Activated CD4-positive, alpha-beta memory T cell treated with anti-CD3 and anti-CD28 coated beads, Interleukin-2, amount 10 ng/mL, durations not matched to agents 7 days and 5 days (primary cell): Measurements from ENCODE around the gene SEC24D. TPM values are rescaled to one million over a fixed set of nuclear protein-coding genes. Genes with fewer than 3 reads are reported as not detected.
A peak's percentile ranks its signal among the peaks of the same experiment; 100 is the strongest.

Experiments
- CTCF ChIA-PET: fragments of 350-600 bp; sonication (Branson Sonifier 250); formaldehyde crosslinking; loops from one replicate; lab custom pipeline; 2021; ENCODE audit warnings: antibody characterized with exemption, inconsistent platforms; lab: Charles Lee
- POLR2A ChIA-PET: fragments of 350-600 bp; sonication (Branson Sonifier 250); formaldehyde crosslinking; loops from one replicate; lab custom pipeline; 2021; ENCODE audit warnings: antibody characterized with exemption; lab: Charles Lee
- DNase-seq: peaks from one replicate; pipeline ENCODE4 v3.0.0-alpha.2; 2020
- H3K27ac Mint-ChIP-seq: one replicate; pipeline ENCODE4 v1.8.0; 2021; ENCODE audit warnings: mild to moderate bottlenecking, mixed read lengths
- H3K27me3 Mint-ChIP-seq: one replicate; pipeline ENCODE4 v1.8.0; 2021; ENCODE audit warnings: mixed read lengths
- H3K36me3 Mint-ChIP-seq: one replicate; pipeline ENCODE4 v1.8.0; 2021; ENCODE audit warnings: low read depth, mixed read lengths
- H3K4me1 Mint-ChIP-seq: one replicate; pipeline ENCODE4 v1.8.0; 2021; ENCODE audit warnings: mixed read lengths
- H3K4me3 Mint-ChIP-seq: one replicate; pipeline ENCODE4 v1.8.0; 2021; ENCODE audit warnings: mild to moderate bottlenecking, mixed read lengths
- H3K9me3 Mint-ChIP-seq: one replicate; pipeline ENCODE4 v1.8.0; 2021; ENCODE audit warnings: mixed read lengths
- total RNA-seq, 2 experiments: library from RNA; stranded (reverse); gene quantifications; one replicate each; pipeline ENCODE4 v1.2.3, GENCODE V29; 2021

Gene SEC24D
- total RNA-seq, 2 experiments from 2014 or later = 59.9 to 62.8 TPM

DNA sequence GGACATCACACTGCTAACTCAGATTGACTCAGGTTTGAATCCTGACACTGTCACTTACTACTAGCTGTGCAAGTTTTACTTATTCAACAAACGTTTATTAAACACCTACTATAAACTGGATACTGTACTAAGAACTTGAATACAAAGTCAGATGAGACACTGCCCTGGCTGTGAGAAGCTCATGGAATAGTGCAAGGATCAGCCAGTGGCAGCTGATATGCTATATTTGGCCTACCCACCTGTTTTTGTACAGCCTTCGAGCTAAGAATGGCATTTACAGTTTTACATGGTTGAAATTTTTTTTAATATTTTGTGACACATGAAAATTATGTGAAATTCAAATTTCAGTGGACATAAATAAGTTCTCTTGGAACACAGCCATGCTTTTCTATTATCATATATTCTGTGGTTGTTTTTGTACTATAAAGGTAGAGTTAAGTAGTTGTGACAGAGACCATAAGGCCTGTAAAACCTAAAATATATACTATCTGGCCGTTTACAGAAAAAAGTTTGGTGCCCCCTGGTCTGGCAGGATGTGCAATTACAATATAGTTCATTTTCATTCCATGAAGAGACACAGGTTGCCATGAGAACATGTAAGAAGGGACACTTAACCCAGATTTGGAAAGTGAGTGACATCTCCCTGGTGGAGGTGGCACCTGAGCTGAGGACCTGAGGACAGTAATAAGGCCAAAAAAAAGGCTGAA, 3.4 kb upstream of the SEC24D start:
- Mint-ChIP-seq H3K4me1 (peaks cover 18% of the 10 kb centered on the region), H3K4me3 (no peak overlapping the region), H3K9me3 (no peaks in the 10 kb centered on the region), H3K36me3 (peaks cover 11% of the 10 kb centered on the region), H3K27me3 (peaks cover 9% of the 10 kb centered on the region), H3K27ac (no peak overlapping the region)
- POLR2A ChIA-PET = interaction anchor here (0.9 to 2.5 kb wide), 3 partner anchors 10 to 12 kb away, joined by 3 to 7 read pairs (median 5); no protein-coding TSS in a partner anchor
- CTCF ChIA-PET = interaction anchor here (1.2 kb wide), 1 partner anchor 45 kb away, joined by 3 read pairs; no protein-coding TSS in a partner anchor
- no peak for DNase-seq

DNA sequence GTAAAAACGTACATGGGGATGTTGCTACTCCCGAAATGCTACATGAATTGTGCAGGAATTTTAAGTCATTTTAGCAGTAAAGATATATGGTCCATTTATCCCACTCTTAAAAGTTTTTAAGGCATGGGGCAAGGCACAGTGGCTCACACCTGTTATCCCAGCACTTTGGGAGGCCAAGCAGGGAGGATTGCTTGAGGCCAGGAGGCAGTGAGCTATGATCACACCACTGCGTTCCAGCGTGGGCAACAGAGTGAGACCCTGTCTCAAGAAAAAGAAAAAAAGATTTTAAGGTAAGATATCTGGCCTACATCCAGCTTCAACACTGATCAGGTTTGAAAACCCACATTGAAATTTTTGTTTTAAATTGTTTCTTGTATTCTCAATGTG, 1.2 kb upstream of the SEC24D start:
- CTCF ChIA-PET = interaction anchor here (1.0 to 2.1 kb wide), 3 partner anchors 16 to 152 kb away, joined by 3 to 9 read pairs (median 3); partner anchors contain the start of gene METTL14
- peaks cover 25% of the 10 kb centered on the region for H3K36me3 Mint-ChIP-seq
- no peaks in the 10 kb centered on the region for H3K9me3 Mint-ChIP-seq
- H3K27ac Mint-ChIP-seq = no peak overlapping the region
- H3K27me3 Mint-ChIP-seq = peaks cover 9% of the 10 kb centered on the region
- POLR2A ChIA-PET = interaction anchor here (1.3 to 2.5 kb wide), 4 partner anchors 9 to 463 kb away, joined by 3 to 12 read pairs (median 7); a partner anchor contains a TSS
- H3K4me1 Mint-ChIP-seq = peaks cover 32% of the 10 kb centered on the region
- no peak for DNase-seq
- H3K4me3 Mint-ChIP-seq = peak overlapping the region; percentile 96

DNA sequence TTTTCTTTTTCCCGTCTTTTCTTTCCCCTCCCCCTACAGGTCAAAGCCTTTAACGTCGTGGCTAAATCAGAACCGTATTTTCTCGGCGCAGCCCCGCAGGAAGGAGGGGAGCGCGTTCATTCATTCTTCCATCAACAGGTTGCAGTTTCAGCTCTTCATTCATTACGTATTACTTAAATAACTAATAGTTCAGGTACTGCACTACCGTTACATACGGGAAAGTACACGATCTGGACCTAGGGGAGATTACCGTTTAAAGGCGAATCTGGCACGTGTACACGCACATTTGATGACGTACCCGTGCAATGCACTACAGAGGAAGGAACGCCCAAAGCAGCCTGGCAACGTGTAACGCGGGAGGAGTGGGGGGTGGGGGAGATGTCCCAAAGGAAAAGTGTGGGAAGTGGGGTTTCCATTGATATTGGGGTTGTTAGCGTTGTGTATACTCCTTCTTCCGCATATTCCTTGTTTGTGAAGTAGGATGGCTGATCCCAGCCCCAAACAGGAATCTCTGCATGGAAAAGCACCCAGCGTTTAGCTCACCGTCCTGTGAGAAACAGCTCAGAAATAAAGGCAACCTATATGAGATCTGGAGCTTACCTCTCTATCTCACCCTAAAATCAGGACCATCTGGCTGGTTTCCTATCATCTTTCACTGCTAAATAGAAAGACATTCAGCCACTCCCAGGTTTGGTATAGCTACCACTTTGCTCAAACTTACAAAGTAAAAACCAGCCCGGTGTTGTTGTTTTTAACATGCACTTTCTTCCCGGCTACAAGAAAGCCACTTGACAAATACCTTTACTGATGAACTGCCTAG, 585 bp upstream of the SEC24D start:
- Mint-ChIP-seq H3K9me3 (no peaks in the 10 kb centered on the region), H3K4me1 (peaks cover 35% of the 10 kb centered on the region), H3K4me3 (peak overlapping the region; percentile 96), H3K27me3 (peaks cover 9% of the 10 kb centered on the region), H3K36me3 (peaks cover 30% of the 10 kb centered on the region), H3K27ac (peak overlapping the region; percentile 95)
- peak; percentile 55 for DNase-seq
- CTCF ChIA-PET = interaction anchor here (1.0 to 2.1 kb wide), 3 partner anchors 16 to 151 kb away, joined by 3 to 9 read pairs (median 3); partner anchors contain the start of gene METTL14
- POLR2A ChIA-PET = interaction anchor here (1.1 to 2.5 kb wide), 8 partner anchors 10 to 464 kb away, joined by 3 to 15 read pairs (median 5); a partner anchor contains a TSS

DNA sequence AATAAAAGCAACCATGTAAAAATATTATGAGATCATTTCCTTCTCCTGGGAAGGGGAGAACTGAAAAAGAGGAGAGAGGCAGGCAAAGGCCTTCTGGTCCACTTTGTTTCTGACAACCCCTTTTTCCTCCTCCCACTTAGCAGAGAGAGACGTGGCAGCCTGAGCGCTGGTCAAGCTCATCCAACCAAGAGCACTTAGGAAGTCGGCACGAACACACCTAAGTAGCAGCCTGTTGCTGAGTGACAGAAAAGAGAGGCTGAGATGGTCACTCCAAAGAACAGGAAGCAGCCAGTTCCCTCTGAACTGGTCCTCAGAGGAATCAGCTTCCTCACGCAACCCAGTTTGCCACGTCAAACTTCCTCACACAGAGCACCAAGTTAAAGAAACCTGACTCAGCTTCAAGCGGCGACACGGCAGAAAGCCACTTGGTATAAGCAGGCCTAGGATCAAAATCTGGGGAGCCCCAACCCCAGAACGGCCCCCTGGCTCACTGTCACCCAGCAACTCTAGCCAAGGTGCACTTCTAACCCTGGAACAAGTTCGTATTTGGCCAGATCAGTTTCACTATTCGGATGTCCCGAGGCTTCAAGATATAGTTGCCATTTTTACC, 861 bp downstream of the SEC24D start:
- POLR2A ChIA-PET = interaction anchor here (0.8 to 2.2 kb wide), 8 partner anchors 10 to 1222 kb away, joined by 3 to 15 read pairs (median 5); partner anchors contain the start of gene METTL14
- CTCF ChIA-PET = interaction anchor here (0.6 to 1.3 kb wide), 4 partner anchors 28 to 120 kb away, joined by 3 to 4 read pairs (median 4); no protein-coding TSS in a partner anchor
- peaks cover 37% of the 10 kb centered on the region for H3K36me3 Mint-ChIP-seq
- peaks cover 6% of the 10 kb centered on the region for H3K27me3 Mint-ChIP-seq
- peak; percentile 61 for DNase-seq
- H3K9me3 Mint-ChIP-seq = no peaks in the 10 kb centered on the region
- H3K4me1 Mint-ChIP-seq = peaks cover 39% of the 10 kb centered on the region
- peak overlapping the region; percentile 96 for H3K4me3 Mint-ChIP-seq
- H3K27ac Mint-ChIP-seq = peak overlapping the region; percentile 95

DNA sequence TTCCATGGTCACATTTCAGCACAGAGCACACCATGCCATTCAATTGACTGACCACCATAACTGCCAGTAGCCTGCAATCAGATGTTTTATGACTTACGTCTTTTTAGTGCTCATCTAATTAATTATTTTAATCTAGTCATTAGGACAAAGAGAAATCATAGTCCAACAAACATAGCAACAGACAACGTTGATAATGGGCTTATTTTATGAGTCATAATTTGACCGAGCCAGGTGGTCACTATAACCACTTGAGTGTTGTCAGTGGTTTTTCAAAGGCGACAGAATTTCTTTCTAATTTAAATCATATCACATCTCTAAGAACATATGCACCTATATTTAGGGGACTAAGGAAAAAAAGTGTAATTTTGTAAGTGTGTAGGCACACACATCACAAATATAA, 1.9 kb downstream of the SEC24D start:
- DNase-seq = no peak
- H3K36me3 Mint-ChIP-seq = peaks cover 45% of the 10 kb centered on the region
- H3K27me3 Mint-ChIP-seq = peaks cover 2% of the 10 kb centered on the region
- H3K27ac Mint-ChIP-seq = no peak overlapping the region
- H3K4me1 Mint-ChIP-seq = peaks cover 39% of the 10 kb centered on the region
- H3K9me3 Mint-ChIP-seq = no peaks in the 10 kb centered on the region
- POLR2A ChIA-PET = interaction anchor here (1.2 to 2.2 kb wide), 2 partner anchors 9 to 17 kb away, joined by 9 to 15 read pairs; no protein-coding TSS in a partner anchor
- H3K4me3 Mint-ChIP-seq = no peak overlapping the region
- CTCF ChIA-PET = interaction anchor here (1.0 to 1.3 kb wide), 3 partner anchors 29 to 60 kb away, joined by 3 to 4 read pairs (median 3); no protein-coding TSS in a partner anchor

DNA sequence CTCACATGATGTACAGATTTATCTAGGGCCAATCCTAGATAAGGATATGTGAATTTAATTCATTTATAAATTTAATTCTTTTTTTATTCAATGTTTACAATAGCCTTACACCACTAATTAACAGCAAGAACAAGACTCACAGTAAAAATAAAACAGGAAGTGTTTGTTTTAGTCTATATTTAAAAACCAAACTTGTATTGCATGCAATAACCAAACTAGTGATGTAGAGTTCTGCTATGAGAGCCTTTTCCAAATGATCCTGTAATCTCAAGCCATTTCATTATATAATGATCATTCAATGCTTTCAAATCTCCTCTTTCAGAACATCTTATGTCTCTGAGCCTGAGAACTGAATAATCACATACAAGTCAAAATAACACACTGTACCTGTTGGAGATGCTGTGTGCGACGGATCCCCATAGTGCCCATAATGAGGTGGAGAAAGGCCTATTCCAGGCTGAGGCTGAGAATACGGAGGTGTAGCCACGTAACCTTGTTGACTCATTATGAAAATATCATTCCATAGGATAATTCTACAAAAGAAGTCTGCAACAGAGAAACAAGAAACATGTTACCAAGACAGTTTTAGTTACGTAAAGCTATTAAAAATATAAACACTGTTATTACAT, 2.6 kb downstream of the SEC24D start:
- H3K36me3 Mint-ChIP-seq = peaks cover 50% of the 10 kb centered on the region
- ChIA-PET CTCF (interaction anchor here (1.1 kb wide), 1 partner anchor 31 kb away, joined by 3 read pairs; no protein-coding TSS in a partner anchor), POLR2A (no interaction called here)
- no peak overlapping the region for H3K27ac Mint-ChIP-seq
- H3K9me3 Mint-ChIP-seq = no peaks in the 10 kb centered on the region
- no peaks in the 10 kb centered on the region for H3K27me3 Mint-ChIP-seq
- H3K4me1 Mint-ChIP-seq = peaks cover 46% of the 10 kb centered on the region
- H3K4me3 Mint-ChIP-seq = no peak overlapping the region
- DNase-seq = no peak

DNA sequence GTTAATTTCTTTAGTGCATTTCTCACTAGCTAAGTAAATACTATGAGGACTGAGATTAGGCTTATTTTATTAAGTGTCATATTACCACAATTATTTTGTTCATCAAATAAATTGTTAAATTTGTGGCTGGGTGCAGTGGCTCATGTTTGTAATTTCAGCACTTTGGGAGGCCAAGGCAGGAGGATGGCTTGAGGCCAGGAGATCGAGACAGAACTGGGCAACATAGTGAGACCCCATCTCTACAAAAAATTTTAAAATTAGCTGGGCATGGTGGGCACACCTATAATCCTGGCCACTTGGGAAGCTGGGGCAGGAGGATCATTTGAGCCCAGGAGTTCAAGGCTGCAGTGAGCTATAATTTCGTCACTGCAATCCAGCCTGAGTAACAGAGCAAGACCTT, 6.8 kb downstream of the SEC24D start:
- H3K9me3 Mint-ChIP-seq = no peaks in the 10 kb centered on the region
- peaks cover 64% of the 10 kb centered on the region for H3K36me3 Mint-ChIP-seq
- peaks cover 58% of the 10 kb centered on the region for H3K4me1 Mint-ChIP-seq
- ChIA-PET POLR2A (interaction anchor here (0.9 kb wide), 1 partner anchor 10 kb away, joined by 3 read pairs; no protein-coding TSS in a partner anchor), CTCF (interaction anchor here (1.1 kb wide), 1 partner anchor 36 kb away, joined by 4 read pairs; no protein-coding TSS in a partner anchor)
- no peaks in the 10 kb centered on the region for H3K27me3 Mint-ChIP-seq
- no peak overlapping the region for H3K27ac Mint-ChIP-seq
- no peak overlapping the region for H3K4me3 Mint-ChIP-seq
- no peak for DNase-seq

DNA sequence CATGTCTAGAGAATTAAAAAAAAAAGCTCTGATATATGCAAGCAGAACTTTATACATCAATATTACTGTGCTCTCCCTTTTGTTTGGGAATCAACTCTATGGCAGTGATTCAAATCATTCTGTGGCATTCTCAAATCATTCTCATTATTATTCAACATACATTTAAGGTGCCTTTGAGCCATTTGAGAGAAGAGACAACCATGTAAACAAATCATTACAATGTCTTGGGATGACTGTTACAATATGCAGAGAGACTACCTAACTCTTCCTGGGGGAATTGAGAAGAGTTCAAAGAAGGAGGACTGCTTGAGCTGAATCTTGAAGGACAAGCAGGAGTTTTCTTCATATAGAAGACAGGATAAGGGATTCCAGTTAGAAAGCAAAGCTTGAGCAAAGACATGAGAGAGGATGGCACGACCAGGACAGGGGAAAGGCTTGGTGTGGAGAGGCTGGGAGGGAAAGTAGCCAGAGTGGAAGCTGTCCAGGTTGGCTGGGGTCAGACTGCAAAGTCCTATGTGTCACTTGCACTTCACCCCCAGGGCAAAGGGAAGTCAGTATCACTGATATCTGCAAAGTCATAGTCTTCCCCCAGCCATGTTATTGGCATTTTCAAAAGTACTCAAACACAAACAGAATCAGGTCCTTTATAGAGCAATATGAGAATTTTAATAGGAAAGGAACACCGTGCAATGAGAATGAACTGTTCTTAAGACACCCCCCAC, 9.0 kb downstream of the SEC24D start:
- peak overlapping the region; percentile 28 for H3K27ac Mint-ChIP-seq
- H3K27me3 Mint-ChIP-seq = no peaks in the 10 kb centered on the region
- DNase-seq = no peak
- no peak overlapping the region for H3K4me3 Mint-ChIP-seq
- CTCF ChIA-PET = interaction anchor here (0.5 to 1.0 kb wide), 2 partner anchors 38 to 529 kb away, joined by 3 read pairs; no protein-coding TSS in a partner anchor
- H3K36me3 Mint-ChIP-seq = peaks cover 64% of the 10 kb centered on the region
- POLR2A ChIA-PET = interaction anchor here (0.9 to 3.9 kb wide), 2 partner anchors 8 to 14 kb away, joined by 3 to 15 read pairs; partner anchors contain the start of gene SEC24D
- peaks cover 44% of the 10 kb centered on the region for H3K4me1 Mint-ChIP-seq
- H3K9me3 Mint-ChIP-seq = no peaks in the 10 kb centered on the region

DNA sequence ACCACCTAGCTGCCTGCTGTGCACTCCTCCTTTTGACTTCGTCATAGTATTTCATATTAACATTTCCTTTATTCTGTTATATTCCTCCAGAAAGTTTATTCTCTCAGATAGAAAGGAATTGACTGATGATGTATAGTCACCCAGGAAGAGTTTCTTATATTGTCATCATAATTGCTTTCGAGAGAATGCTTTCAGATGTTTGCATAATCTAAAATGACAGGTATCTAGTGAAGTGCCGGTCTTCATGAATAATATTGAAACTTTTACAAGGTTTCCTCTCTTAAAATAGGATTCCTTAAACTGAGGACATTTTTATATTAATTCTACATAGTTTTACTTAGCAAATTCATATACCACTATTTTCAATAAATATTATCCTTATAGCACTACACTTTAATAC, 10.1 kb downstream of the SEC24D start:
- POLR2A ChIA-PET = interaction anchor here (0.9 to 3.9 kb wide), 2 partner anchors 9 to 13 kb away, joined by 3 to 15 read pairs; partner anchors contain the start of gene SEC24D
- CTCF ChIA-PET = no interaction called here
- DNase-seq = no peak
- H3K27ac Mint-ChIP-seq = no peak overlapping the region
- H3K36me3 Mint-ChIP-seq = peaks cover 65% of the 10 kb centered on the region
- H3K4me1 Mint-ChIP-seq = peaks cover 41% of the 10 kb centered on the region
- no peaks in the 10 kb centered on the region for H3K27me3 Mint-ChIP-seq
- no peaks in the 10 kb centered on the region for H3K9me3 Mint-ChIP-seq
- H3K4me3 Mint-ChIP-seq = no peak overlapping the region

DNA sequence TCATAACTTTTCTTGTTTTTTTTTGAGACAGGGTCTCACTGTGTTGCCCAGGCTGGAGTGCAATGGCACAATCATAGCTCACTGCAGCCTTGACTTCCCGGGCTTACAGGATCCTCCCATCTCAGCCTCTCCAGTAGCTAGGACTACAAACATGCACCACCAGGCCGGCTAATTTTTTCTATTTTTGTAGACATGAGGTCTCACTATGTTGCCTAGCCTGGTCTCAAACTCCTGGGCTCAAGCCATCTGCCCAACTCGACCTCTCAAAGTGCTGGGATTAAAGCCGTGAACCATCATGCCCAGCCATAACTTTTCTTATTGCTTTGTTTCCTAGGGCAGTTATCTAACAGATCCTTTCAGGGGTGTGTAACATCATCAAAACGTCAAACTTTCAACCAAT, 11.8 kb downstream of the SEC24D start:
- H3K36me3 Mint-ChIP-seq = peaks cover 53% of the 10 kb centered on the region
- peaks cover 38% of the 10 kb centered on the region for H3K4me1 Mint-ChIP-seq
- no peak for DNase-seq
- H3K27ac Mint-ChIP-seq = no peak overlapping the region
- ChIA-PET POLR2A (interaction anchor here (3.9 kb wide), 1 partner anchor 11 kb away, joined by 15 read pairs; the partner anchor contains the start of gene SEC24D), CTCF (interaction anchor here (2.7 kb wide), 1 partner anchor 40 kb away, joined by 6 read pairs; no protein-coding TSS in a partner anchor)
- H3K9me3 Mint-ChIP-seq = no peaks in the 10 kb centered on the region
- H3K4me3 Mint-ChIP-seq = no peak overlapping the region
- no peaks in the 10 kb centered on the region for H3K27me3 Mint-ChIP-seq

DNA sequence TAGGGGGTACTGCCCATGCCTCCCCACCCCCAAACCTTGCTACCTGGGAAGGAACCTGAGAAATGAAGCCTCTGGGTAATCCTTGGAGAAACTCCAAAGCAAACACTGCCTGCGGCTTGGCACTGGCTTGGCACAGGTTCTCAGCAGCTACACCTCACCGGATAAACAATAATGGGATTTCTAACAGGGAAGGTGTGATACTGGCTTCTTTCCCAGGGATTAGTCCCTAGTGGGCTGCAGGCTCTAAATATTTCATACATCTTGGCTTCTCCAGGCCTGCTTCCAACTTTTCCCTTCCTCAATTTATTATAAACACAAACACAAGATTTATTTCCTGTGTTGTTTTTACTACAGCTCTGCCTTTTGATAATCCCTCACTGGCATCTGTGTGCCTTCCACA, 12.5 kb downstream of the SEC24D start:
- CTCF ChIA-PET = interaction anchor here (2.7 kb wide), 1 partner anchor 41 kb away, joined by 6 read pairs; no protein-coding TSS in a partner anchor
- Mint-ChIP-seq H3K27ac (no peak overlapping the region), H3K4me1 (peaks cover 32% of the 10 kb centered on the region), H3K4me3 (no peak overlapping the region), H3K9me3 (no peaks in the 10 kb centered on the region), H3K27me3 (no peaks in the 10 kb centered on the region), H3K36me3 (peaks cover 47% of the 10 kb centered on the region)
- POLR2A ChIA-PET = interaction anchor here (1.7 to 3.9 kb wide), 2 partner anchors 12 kb away, joined by 5 to 15 read pairs; partner anchors contain the start of gene SEC24D
- no peak for DNase-seq
